HG03108 (cell line): ENCODE results near the gene HEYL.

ENCODE experiments used
- ATAC-seq: cut with Tn5 transposase; IDR thresholded peaks from one replicate; pipeline ENCODE4 v1.9.1; 2021; ENCODE audit warnings: moderate library complexity; ENCODE audit not compliant: unreplicated experiment

HEYL gene

DNA sequence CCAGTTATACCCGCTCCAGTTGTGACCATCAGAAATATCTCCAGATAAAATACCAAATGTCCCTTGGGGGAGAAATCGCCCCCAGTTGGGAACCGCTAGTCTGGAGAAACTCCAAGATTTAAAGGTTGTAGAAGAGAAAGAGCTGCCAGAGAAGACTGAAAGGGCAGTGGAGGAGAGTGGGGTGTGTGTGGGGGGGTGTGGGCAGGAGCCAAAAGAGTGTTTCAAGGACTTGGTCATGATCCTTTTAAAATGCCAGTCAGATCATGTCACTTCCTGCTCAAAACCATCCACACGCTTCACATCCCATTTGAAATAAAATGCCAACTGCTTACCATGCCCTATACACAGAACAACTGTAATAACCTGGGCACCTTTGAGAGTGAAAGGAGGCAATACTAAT is 3.4 kb upstream of the HEYL start:
- ATAC-seq = no peak

DNA sequence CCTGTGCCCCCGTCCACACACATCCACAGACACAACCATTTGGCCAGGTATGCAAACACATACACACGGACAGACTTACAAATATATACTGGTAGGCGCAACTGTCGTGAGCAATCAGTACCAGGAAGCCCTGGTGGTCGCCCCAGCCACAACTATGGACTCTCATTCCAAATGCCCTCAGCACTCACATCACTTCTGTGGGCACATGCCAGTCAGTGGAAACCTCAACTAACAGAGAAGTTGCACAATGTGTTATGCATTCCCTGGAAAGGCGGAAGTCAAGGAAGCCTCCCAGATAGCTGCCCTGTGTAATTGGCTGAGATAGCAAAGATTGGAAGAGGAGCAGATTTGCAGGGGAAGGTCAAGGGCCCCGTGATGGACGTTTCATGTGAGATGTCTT is 1.4 kb upstream of the HEYL start:
- no peak for ATAC-seq

DNA sequence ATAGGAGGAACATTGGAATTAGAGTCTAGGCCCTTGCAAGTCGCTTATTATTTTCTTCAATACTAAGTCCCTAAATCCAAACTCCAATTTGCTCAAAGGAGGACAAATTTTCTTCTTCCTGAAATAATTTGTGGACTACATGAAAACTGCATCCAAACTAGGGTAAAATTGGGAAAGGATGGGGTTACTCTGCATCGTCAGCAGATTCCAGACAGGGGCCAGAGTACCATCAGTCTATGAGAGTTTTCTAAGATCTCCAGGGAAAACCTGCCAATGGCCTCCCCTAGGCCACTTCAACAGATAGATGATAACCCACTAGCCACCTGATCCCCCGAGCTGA is 508 bp downstream of the HEYL start:
- no peak for ATAC-seq

DNA sequence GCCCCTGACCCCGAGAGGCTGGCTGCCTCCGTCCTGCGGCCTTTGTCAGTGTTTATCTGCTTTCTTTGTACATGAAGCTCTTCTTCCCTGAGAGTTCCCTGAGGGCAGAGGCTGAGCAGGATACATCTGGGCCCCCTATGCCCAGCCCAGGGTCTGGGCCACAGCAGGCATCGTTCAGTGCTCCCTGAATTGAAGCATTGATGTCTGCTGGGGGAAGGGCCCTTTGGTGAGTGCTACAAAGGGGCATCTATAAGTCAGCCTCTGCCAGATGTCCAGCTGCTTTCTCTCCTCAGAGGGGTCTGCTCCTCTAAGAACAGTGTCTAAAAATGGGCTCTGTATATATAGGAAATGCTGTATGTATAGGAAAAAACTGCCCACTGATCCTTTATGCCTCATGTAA is 2.1 kb downstream of the HEYL start:
- ATAC-seq = no peak

DNA sequence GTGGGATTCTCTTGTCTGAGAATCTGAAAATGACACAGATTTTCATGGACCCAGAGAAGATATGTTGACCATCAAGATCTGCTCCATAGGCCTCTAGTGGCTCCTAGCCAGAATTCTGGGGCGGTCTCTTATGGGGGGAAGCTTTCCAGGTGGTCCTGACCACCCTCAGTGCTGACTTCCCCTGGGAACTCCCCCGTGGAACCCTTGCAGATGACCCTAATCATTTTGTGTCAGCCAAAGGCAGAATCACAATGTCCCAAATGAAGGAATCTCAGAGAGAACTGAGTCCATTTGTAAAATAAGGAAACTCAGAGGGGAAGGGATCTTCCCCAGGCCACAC is 3.6 kb downstream of the HEYL start:
- ATAC-seq = no peak

DNA sequence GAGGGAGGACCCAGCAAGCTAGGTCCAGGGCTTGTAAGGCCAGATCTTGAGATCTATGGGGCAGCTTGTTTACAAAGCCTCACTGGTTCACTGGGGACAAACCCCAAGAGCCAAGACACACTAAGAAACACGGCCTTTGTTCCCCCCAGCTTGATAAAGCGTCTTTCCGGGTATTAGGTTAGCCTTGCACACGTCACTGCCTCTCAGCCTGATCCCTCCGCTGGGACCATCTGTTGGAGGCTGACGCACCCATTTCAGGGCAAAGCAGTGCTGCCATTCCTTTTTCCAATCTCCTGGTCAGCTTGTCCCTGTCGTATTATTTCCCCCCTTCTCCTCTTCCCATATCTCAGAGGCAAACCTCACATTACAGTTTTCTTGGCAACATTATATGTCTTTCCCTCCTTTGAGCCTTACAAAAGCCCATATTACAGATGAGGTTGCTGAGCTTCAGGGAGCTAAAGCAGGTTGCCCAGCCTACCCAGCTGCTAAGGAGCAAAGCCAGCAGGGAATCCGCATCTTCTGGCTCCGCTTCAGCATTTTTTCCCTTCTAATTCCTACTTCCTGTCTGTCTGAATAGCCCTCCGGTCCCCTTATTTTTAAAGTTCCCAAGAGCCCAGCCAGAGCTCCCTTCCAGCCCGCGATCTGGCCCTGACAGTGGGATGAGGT is 4.1 kb downstream of the HEYL start:
- no peak for ATAC-seq

DNA sequence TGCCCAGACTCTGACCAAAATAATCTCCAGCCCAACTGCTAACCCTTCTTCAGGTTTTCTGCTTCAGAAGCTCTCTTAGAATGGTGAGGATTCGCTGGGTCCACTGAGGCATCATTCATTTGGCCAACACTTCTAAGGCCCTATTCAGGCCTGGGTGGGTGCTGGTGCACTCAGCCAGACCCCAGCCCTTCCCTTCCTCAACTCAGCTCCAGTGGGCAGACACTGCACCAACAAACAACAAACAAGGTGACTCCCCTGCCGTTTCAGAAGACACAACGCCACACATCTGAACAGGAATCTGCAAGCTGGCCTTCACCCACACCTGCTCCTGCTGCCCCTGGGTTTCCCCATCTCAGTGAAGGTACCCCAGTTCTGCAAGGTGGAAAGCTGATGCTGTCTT is 6.0 kb downstream of the HEYL start:
- ATAC-seq = no peak

DNA sequence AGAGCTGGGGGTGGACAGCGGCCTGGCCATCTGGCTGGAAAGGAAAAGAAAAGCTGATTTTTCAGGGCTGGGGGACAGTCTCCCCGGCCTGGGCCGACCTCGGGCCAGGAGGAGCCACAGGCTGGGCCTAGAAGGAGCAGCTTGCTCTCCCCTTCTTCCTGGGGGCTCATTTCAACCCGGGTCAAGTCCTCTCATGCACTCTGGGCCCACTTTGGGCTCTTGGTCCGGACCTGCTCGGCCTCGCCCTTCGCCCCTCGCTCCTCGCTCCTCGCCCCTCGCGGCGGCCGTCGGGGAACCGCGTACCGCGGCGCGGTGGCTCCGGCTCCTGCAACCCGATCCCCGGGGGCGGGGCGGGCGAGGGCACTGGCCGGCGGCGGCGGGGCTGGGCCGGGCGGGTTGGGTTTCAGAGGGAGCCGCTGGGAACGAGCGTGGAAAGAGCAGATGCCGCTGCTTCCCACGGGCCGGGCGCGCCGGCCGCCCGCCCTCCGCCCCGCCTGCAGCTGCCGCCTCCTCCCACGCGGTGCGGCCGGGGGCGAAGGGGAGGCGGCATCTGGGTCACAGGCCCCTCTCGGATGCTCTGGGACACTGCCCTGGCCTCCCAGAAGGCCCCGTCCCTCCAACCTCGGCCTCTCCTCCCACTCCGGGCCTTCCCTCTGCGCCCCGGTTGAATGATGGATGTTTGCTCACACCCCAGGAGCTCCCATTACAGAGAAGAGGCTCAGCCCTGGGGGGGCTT is 6.6 kb downstream of the HEYL start:
- ATAC-seq = no peak

DNA sequence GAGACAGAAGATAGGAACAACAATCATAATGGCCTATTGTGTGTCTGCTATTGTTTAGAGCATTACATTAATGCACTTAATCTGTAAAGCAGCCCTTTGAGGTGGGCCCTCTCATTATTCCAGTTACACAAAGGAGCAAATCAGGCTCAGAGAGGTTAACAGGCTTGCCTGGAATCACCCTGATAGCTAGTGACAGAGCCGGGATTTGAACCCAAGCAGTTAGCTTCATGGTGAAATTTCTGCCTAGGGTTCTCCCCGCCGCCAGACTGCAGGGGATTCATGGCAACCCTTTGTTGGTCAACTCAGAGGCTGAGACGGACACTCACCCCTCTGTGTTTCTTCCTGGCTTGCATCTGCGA is 7.1 kb downstream of the HEYL start:
- ATAC-seq = no peak

DNA sequence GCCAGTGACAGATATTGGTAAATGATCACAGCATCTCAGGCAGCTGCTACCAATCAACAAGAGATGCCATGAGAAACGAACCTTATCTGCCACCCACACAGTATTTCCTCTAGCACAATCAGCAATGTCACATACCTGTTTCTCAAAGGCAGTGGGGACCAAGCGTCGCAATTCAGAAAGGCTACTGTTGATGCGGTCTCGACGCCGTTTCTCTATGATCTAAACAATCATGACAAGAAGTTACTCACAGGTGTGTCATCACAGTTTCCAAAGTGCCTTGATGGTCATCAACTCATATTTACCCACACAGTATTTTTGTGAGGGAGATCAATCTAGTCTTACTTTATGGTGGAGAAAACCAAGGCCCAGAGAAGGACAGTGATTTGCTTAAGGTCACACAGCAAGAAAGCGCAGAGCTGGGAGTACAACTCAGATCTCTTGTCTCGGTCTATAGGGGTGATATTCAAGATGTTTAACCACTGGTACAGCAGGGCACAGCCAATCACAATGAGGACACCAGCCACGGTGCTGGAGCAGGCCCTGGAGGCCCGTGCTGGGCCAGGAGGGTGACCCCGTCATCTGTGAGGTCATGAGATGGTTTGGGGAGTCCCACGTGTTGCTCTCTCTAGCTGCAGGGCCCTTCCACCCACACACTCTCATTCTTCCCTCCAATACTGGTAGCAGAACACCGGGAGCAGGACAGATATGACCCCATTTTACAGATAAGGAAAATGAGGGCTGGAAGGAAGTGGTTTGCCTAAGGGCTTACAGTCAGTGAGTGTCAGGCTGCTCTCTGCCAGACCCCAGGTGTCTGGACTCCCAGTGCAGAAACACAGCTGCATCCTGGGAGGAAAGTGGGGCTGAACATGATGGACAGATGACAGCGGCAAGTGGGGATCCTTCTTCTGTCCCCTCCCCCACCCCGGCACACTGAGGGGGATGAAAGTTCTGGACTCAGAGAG is 7.8 kb downstream of the HEYL start:
- ATAC-seq = no peak

DNA sequence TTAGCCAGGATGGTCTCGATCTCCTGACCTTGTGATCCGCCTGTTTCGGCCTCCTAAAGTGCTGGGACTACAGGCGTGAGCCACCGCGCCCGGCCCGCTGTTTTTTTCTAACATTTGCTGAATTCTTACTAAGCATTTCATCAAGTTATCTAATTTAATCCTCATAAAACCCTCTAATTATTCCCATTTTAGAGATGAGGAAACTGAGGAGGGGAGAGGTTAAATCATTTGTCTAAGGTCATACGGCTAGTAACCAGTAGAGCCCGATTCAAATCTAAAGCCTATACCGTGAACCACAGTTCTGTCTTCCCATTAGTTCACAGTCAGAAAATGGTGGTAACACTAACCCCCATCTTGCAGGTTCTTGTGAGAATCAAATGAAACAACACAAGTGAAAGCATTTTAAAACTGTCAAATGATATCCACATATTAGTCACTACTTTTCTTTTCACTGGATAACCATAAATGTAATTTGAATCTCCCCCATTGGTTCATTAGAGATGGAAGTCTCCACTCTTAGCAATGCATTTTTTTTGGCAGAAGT is 10.6 kb downstream of the HEYL start:
- ATAC-seq = no peak

DNA sequence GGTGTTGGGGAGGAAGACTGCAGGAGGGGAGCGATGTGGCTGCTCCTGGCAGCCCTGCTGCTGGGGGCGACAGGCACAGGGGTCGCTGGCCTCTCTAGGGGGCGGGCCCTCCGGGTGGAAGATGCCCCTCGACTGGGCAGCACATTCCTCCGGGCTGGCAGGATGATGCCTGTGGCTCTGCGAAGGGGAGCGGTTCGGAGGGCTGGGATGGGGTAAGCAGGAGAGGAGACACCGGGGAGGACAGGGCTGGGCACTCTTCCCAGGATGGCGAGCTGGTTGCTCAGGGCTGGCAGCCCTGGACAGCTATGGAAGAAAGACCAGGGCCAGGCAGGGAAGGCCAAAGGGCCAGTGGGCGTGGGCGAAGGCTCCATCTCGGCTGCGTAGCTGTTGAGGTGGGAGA is 12.8 kb downstream of the HEYL start:
- ATAC-seq = no peak

DNA sequence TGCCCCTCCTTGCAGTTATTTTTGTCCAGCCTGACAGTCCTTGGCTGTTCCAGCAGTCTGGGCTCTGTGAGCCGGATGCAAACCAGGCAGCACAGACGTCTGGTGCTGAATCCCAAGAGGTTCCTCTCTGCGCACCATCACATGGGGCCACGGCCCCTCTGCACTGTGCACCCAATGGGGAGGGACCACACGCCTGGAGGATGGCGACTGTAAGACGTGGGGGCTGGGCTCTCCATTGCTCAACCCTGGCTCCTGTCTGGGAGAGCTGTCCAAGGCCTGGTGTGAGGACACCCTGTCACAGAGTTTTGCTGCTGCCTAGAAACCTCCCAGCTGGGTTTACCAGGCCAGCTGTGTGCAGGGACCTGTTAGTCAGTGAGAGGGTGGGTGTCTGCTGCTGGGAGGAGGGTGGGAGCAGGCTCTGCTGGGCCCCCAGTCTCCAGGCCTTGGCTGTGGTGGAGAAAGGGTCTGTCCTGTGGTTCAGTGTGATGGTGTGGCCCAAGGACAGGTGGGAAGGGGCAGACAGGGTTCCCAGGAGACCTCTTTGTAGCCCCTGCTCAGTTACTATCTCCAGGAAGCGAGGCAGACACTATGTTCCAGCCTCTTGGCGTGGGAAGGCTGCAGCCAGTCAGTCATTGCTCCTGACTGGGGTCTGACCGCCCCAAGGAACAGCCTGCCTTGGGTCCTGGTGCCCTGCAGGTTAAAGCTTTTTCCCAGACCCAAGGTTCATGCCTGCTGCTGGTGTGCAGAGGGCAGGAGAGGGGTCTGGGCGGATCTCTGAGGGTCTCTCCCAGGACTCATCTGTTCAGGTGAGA is 13.8 kb downstream of the HEYL start:
- ATAC-seq = no peak

DNA sequence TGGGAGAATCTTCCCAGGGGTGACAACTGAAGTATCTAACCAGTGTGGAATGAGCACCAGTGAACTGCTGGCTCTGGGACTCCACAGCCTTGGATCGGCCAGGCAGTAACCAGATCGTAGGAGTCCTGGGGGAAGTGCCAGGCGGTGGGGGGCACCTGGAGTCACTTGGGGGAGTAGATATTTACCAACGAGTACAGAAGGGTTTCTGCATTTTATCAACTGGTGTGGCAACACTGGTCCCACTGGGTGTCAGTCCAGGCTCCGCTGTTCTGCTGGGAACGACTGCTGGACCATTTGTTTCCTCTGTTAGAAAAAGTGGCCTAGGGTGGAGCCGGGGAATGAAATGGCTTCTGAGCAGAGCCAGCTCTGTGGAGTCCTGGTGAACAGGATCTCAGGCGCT is 14.4 kb downstream of the HEYL start:
- ATAC-seq = no peak

DNA sequence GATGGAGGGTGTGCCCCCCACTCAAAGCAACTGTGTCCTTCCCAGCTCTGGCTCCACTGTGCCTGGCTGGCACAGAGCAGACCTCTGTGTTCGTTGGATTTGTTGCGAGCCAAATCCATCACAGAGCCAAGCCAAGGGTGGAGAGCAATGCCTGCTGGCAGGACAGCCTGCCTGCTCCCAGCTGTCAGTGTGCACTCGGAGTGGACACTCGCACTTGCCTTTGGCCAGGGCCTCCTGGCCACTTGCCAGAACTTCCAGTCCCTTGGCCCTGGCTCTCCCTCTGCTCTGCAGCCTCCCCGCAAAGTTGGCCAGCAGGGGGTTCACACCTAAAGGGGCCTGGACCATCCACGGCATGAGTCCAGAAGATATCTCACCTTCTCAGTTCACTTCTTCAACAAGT is 16.4 kb downstream of the HEYL start:
- no peak for ATAC-seq

DNA sequence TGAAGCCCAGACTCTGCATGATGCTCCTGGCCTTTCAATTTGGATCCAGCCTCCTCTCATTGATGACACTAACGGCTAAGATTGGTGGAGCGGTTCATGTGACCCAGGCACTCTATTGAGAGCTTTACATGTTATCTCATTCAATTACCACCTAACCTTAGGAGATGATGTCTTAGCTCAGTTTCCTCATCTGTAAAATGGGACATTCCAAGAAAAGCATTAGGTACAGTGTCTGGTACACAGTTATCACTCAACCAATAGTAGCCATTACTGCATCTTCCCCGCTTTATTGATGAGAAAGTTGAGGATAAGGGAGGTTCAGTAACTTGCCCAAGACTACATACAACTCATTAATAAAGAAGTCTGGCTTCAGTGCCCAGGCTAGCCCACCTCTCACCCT is 17.0 kb downstream of the HEYL start:
- ATAC-seq = no peak

DNA sequence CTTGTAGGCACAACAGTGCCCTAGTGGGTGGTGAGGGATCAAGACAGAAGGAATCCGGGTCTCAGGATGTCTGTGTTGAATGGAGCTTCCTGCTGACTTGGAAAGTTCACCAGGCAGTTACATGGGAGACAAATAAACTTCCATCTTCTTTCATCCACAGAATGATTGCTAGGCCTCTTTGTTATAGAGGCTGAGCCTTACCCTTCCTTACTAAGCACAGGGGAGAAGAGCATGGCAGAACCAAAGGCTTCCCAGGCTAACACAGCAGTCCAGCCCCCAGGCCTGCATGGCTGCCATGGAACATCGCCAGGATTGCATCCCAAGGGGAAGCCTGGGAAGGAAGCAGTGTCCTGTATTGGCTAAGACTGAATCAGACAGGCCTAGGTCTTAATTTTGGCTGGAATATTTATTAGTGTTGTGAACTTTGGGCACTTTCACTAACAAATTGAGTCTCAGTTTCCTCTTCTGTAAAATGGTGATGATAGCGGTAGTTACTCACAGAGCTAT is 18.7 kb downstream of the HEYL start:
- no peak for ATAC-seq

DNA sequence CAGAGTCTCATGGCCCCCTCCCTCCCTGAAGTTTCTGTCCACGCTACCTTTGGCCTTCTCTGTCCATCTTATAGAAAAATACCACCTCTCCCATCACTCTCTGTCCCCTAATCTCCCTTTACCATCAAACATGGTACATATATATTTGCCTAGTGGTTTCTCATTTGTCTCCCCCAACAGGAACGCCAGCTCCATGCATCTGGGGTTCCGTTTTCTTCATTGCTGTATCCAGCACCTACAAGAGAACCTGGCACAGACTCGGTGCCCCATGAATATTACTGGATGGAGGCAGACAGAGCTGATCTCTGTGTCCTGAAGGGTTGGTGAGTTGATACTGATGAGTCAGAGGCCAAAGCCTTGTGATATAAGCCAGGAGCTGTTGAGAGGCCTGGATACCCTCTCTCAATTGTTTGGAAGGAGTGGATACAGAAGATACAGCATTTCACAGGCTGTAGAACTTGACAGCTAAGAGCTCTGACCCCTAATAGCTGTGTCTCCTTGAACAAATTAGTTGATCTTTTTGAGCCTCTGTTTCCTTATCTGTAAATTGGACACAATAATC is 21.9 kb downstream of the HEYL start:
- ATAC-seq = no peak

DNA sequence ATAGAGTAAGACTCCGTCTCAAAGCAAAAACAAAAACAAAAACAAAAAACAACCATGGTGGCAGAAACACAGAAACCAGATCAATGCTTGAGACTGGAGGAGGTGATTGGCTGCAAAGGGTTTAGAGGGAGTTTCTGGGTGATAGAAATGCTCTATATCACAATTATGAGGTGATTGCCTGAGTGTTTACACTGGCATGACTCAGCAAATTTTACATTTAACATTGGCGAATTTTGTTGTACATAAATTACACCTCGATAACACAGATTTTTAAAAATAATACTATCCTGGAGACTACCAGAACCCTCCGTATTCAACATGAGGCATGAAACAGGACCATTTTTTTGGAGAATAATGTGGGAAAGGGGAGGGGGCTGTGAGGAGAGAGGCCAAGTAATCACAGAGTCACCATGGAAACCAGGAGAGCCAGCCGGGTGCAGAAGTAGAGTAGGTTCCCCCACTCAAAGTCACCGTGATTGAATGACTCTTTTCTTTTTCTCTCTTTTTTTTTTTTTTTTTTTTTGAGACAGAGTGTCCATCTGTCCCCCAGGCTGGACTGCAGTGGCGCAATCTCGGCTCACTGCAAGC is 24.3 kb downstream of the HEYL start:
- no peak for ATAC-seq

DNA sequence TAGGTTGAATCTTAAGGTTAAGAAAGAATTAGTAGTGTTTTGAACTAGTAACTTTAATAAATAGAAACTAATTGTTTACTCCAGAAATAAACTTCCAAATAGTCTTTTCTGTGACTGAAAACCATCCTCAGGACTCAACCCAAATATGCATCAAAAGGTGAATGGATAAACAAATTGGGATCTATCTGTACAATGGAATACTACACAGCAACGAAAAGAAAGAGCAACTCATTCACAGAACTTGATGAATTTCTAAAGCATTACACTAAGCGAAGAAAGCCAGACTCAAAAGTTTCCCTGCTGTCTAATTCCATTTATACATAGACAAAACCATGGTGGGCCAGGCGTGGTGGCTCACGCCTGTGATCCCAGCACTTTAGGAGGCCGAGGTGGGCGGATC is 25.0 kb downstream of the HEYL start:
- no peak for ATAC-seq
